ENCODE measurements around the gene CDHR5.

DNA sequence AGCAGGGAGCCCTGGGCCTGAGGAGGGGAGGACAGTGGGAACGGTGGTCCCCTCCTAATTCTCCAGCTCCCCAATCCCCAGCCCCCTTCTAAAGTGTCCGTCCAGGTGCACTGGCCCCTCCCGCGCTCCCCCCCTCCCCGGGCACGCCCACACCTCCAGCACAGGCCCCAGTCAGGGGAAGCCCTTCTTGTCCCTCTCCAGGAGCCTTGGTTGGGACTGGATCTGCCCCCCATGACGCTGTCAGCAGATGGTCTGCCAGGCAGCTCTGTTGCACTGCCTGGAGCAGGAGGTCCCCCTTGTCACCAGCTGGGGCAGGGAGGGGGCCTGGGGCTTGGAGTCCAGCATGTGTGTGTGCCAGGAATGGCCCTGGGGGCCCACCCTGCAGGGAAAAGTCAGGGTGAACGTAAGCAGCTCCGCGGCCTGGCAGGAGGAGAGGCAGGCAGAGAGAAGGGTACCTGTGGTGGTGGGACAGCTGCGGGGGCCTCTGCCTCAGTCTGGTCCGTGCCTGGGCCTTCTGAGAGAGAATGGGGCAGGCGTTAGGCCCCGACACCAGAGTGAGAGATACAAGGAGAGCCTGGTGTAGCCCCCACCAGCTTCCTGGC is 10.6 kb downstream of the CDHR5 start:
- TF ChIP-seq, protein P1, sequence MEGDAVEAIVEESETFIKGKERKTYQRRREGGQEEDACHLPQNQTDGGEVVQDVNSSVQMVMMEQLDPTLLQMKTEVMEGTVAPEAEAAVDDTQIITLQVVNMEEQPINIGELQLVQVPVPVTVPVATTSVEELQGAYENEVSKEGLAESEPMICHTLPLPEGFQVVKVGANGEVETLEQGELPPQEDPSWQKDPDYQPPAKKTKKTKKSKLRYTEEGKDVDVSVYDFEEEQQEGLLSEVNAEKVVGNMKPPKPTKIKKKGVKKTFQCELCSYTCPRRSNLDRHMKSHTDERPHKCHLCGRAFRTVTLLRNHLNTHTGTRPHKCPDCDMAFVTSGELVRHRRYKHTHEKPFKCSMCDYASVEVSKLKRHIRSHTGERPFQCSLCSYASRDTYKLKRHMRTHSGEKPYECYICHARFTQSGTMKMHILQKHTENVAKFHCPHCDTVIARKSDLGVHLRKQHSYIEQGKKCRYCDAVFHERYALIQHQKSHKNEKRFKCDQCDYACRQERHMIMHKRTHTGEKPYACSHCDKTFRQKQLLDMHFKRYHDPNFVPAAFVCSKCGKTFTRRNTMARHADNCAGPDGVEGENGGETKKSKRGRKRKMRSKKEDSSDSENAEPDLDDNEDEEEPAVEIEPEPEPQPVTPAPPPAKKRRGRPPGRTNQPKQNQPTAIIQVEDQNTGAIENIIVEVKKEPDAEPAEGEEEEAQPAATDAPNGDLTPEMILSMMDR (IDR thresholded peaks at IDR 0.05): no peak
- no peak for TF ChIP-seq POLR2AphosphoS5 (IDR thresholded peaks at IDR 0.05; ENCODE audit: insufficient read depth in 1 of 2, low read depth in 1 of 2)

Data from vagina (tissue), 2 donors.